C4-2B (cell line): ENCODE measurements around the gene NEIL1.

Source experiments
- H3K27ac ChIP-seq: fragments of 450-650 bp; 2 replicates; pipeline ENCODE4 v1.5.1; 2017
- ZFX ChIP-seq: fragments of 450-650 bp; IDR thresholded peaks from 2 replicates; pipeline ENCODE4 v1.6.1; 2017
- TF ChIP-seq, protein P1 (sequence below): fragments of 450-650 bp; conservative IDR thresholded peaks from 2 replicates; pipeline ENCODE4 v1.5.1; 2017; ENCODE audit warnings: mild to moderate bottlenecking

The NEIL1 gene

DNA sequence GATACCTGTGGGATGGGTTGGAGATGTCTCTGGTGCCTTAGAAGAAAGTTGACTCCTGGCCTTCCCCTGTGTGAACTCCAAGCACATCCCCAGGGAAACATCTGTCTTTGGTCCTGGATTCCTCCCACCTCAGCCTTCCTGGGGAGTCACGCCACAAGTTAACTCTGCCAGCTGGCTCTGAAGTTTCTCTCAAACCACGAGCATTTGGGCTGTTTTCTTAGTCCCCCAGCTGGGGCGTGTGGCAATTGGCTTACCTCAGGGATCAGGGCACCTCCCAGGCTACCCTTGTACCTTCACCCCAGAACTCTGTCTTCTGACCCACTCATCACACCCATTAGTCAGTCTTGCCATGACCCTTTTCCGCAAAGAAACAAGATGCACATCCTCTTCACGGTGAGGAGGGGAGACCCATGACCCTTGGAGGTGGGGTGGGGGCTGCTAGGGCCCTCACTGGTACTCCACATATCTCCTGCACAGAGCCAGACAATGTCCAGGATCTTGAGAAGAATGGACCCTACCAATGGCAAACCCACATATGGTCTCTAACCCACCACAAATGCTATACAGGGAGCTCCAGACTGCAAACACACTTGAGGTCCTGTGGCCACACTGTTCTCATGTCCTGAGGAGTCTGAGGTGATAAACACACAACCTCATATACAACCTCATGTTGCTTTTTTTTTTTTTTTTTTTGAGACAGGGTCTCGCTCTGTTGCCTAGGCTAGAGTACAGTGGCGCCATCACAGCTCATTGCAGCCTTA, 3.9 kb downstream of the NEIL1 start:
- H3K27ac ChIP-seq = no peak overlapping the region
- TF ChIP-seq, protein P1, sequence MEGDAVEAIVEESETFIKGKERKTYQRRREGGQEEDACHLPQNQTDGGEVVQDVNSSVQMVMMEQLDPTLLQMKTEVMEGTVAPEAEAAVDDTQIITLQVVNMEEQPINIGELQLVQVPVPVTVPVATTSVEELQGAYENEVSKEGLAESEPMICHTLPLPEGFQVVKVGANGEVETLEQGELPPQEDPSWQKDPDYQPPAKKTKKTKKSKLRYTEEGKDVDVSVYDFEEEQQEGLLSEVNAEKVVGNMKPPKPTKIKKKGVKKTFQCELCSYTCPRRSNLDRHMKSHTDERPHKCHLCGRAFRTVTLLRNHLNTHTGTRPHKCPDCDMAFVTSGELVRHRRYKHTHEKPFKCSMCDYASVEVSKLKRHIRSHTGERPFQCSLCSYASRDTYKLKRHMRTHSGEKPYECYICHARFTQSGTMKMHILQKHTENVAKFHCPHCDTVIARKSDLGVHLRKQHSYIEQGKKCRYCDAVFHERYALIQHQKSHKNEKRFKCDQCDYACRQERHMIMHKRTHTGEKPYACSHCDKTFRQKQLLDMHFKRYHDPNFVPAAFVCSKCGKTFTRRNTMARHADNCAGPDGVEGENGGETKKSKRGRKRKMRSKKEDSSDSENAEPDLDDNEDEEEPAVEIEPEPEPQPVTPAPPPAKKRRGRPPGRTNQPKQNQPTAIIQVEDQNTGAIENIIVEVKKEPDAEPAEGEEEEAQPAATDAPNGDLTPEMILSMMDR = no peak
- no peak for TF ChIP-seq ZFX

DNA sequence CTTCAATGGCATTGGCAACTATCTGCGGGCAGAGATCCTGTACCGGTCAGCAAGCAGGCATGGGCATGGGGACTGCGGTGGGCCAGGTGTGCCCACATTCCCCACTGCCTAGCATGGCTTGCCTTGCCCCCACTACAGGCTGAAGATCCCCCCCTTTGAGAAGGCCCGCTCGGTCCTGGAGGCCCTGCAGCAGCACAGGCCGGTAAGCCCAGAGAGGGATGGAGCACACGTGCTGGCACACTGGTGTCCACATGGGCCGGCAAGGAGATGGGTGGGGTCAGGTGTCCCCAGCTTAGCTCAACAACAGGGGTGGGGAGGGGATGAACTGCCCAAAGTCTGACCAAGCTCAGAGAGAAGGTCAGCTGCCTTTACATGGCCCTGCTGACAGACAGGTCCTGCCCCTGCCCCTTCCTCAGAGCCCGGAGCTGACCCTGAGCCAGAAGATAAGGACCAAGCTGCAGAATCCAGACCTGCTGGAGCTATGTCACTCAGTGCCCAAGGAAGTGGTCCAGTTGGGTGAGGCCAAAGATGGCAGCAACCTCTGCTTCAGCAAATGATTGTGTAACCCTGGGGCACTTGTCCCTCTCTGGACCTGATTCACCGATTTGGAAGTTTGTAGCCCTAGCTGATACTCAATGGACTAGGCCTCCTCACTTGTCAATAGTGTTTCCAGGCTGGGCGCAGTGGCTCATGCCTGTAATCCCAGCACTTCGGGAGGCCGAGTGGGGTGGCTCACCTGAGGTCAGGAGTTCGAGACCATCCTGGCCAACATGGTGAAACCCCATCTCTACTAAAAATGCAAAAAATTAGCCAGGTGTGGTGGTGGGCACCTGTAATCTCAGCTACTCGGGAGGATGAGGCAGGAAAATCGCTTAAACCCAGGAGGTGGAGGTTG, 5.6 kb downstream of the NEIL1 start:
- no peak overlapping the region for H3K27ac ChIP-seq
- TF ChIP-seq ZFX = no peak
- TF ChIP-seq, protein P1 = no peak

DNA sequence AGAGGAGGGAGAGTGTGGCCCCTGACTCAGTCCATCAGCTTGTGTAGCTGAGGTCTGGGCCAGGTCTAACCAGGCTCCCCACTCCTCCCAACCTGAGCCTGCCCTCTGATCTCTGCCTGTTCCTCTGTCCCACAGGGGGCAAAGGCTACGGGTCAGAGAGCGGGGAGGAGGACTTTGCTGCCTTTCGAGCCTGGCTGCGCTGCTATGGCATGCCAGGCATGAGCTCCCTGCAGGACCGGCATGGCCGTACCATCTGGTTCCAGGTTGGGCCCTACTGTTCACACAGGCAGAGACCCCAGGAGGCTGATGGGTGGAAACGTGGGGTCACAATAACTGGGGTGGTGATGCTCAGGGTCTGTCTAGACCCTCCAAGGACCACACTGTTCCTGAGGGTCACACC, 6.8 kb downstream of the NEIL1 start:
- no peak overlapping the region for H3K27ac ChIP-seq

DNA sequence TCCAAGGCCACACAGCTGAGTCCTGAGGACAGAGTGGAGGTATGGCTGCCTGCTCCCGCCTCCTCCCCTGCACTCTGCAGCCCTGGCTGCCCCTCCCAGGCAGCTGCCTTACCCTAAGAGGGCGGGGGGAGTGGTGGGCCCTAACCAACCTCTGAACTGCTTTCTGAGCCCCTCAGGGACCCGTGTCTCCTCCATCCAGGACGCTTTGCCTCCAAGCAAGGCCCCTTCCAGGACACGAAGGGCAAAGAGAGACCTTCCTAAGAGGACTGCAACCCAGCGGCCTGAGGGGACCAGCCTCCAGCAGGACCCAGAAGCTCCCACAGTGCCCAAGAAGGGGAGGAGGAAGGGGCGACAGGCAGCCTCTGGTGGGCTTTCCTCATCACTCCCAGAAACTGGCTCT, 7.6 kb downstream of the NEIL1 start:
- no peak for TF ChIP-seq ZFX
- TF ChIP-seq, protein P1 = no peak
- H3K27ac ChIP-seq = no peak overlapping the region

More for the DNA sequence above, 6.8 kb downstream of the NEIL1 start:
- no peak for TF ChIP-seq ZFX
- TF ChIP-seq, protein P1 = no peak

DNA sequence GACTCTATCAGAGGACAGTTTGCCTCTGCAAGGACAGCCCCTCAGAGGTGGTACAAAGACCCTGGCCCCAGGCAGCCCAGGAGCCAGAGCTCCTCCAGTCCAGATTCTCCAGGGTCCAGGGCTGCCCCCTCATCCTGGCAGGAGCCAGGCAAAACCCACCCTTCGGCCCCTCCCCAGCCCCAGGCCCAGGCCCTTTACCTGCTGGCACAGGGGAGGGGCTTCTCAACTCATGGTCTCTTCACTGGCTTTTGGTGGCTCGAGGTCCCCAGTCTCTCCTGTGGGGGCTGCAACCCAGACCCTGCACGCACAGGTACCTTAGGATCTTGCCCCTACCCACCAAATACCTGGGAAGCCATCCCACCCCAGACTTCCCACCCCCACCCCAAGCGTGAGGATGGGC, 8.5 kb downstream of the NEIL1 start:
- no peak for TF ChIP-seq ZFX
- TF ChIP-seq, protein P1 = no peak
- H3K27ac ChIP-seq = no peak overlapping the region

DNA sequence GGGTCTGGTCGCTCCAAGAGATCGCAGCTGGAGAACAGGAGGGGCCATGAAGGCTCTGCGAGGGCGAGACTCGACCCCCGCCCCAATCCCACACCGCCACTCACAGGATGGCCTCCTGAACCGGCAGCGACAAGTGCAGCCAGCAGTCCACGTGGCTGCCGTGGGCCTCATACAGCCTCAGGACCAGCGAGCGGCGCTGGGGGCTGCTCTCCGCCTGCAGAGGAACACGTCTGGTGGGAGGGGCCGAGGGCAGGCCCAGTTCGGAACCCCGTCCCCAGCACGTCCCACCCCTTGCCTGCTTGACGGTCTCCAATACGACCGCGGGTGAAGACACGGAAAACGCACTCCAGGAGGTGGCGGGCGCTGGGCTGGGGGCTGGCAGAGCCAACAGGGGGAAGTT, 9.2 kb downstream of the NEIL1 start:
- H3K27ac ChIP-seq = no peak overlapping the region
- TF ChIP-seq, protein P1 = no peak

DNA sequence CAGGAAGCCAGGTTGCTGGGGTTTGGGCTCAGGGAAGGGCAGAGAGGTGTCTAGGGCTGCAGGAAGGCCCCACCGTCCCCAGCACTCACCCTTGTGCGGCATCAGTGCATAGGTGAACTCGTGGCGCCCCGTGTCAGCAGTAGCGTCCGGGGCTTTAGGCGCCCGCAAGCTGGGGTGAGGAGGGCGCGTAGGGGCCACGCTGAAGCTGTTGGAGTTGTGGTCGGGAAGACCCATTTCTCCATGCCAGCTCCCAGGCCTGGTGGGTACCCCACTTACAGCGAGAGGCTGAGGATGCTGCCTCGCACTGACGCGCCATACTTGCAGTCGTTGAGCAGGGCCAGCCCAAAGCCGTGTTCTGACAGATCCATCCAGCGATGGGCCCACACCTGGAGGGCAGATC, 9.7 kb downstream of the NEIL1 start:
- no peak overlapping the region for H3K27ac ChIP-seq
- TF ChIP-seq ZFX = no peak
- TF ChIP-seq, protein P1 = no peak
